Activated CD4-positive, alpha-beta T cell treated with anti-CD3 and anti-CD28 coated beads, Interleukin-2, amount 10 ng/mL, durations not matched to agents 7 days and 5 days (primary cell): ENCODE data around the gene LSM2. TPM values are rescaled to one million over a fixed set of nuclear protein-coding genes. Genes with fewer than 3 reads are reported as not detected.

Experiments used
- CTCF ChIA-PET: fragments of 350-600 bp; sonication (Branson Sonifier 250); formaldehyde crosslinking; loops from one replicate; lab custom pipeline; 2021; ENCODE audit warnings: antibody characterized with exemption; lab: Charles Lee
- POLR2A ChIA-PET: fragments of 350-600 bp; sonication (Branson Sonifier 250); formaldehyde crosslinking; loops from one replicate; lab custom pipeline; 2021; ENCODE audit warnings: antibody characterized with exemption; lab: Charles Lee
- DNase-seq: peaks from one replicate; pipeline ENCODE4 v3.0.0-alpha.2; 2020
- H3K27ac Mint-ChIP-seq: one replicate; pipeline ENCODE4 v1.8.0; 2021; ENCODE audit warnings: mild to moderate bottlenecking, moderate library complexity, mixed read lengths
- H3K27me3 Mint-ChIP-seq: one replicate; pipeline ENCODE4 v1.8.0; 2021; ENCODE audit warnings: mixed read lengths
- H3K36me3 Mint-ChIP-seq: one replicate; pipeline ENCODE4 v1.8.0; 2021; ENCODE audit warnings: low read depth, mixed read lengths
- H3K4me1 Mint-ChIP-seq: one replicate; pipeline ENCODE4 v1.8.0; 2021; ENCODE audit warnings: mixed read lengths
- H3K4me3 Mint-ChIP-seq: one replicate; pipeline ENCODE4 v1.8.0; 2021; ENCODE audit warnings: mild to moderate bottlenecking, moderate library complexity, mixed read lengths
- H3K9me3 Mint-ChIP-seq: one replicate; pipeline ENCODE4 v1.8.0; 2021; ENCODE audit warnings: mixed read lengths
- total RNA-seq, 2 experiments: library from RNA; stranded (reverse); gene quantifications; one replicate each; pipeline ENCODE4 v1.2.3, GENCODE V29; 2021

LSM2 gene
- total RNA-seq, 2 experiments from 2014 or later, result 103 to 109 TPM

DNA sequence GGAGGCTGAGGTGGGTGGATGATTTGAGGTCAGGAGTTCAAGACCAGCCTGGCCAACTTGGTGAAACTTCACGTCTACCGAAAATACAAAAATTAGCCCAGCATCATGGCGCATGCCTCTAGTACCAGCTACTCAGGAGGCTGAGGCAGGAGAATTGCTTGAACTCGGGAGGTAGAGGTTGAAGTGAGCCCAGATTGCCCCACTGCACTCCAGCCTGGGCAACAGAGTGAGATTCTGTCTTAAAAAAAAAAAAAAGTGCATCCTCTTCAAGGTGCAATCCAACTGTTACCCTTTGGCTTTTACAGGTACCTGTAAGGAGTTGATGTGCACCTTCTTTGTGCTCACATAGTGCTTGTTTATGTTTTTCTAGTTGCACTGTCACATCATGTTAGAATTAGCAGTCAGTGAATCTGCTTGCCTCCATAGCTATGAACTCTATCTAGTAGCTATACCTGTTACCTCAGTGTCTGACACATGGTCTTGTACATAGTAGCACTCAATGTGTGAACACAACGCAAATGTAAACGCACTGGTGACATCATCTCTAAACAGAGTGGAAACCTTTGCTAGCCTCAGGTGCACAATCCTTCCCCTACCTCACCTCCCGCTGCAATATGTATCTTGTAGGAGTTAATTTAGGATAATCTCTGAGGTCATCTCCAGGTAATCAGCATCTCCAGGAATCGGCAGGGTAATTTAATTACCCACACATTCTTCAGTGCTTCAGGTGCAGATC lies 57.3 kb downstream of the LSM2 start:
- no peak overlapping the region for H3K27ac Mint-ChIP-seq
- POLR2A ChIA-PET, result no interaction called here
- H3K27me3 Mint-ChIP-seq, result no peaks in the 10 kb centered on the region
- no peaks in the 10 kb centered on the region for H3K9me3 Mint-ChIP-seq
- no peak overlapping the region for H3K4me3 Mint-ChIP-seq
- H3K36me3 Mint-ChIP-seq, result peaks cover 17% of the 10 kb centered on the region
- no peak for DNase-seq
- H3K4me1 Mint-ChIP-seq, result peaks cover 6% of the 10 kb centered on the region
- CTCF ChIA-PET, result interaction anchor here (0.6 to 2.3 kb wide), 3 partner anchors 12 to 174 kb away, joined by 3 to 8 read pairs (median 6); no protein-coding TSS in a partner anchor

Other genes starting within 250 kb of the LSM2 start
- gene LTA, start 234.7 kb downstream of the LSM2 start, total RNA-seq, result 10 to 100 TPM; 20.9 to 27.0 TPM
- 10 to 100 TPM; 46.5 to 47.1 TPM for gene TNF, start 231.4 kb downstream of the LSM2 start, total RNA-seq
- gene LTB, start 224.5 kb downstream of the LSM2 start, total RNA-seq, result 100 to 1,000 TPM; 585 to 747 TPM
- 10 to 100 TPM; 33.3 to 36.8 TPM for gene LST1, start 220.7 kb downstream of the LSM2 start, total RNA-seq
- 10 to 100 TPM; 20.0 to 23.8 TPM for gene NCR3, start 214.0 kb downstream of the LSM2 start, total RNA-seq
- 10 to 100 TPM; 48.0 to 54.2 TPM for gene AIF1, start 191.7 kb downstream of the LSM2 start, total RNA-seq
- 100 to 1,000 TPM; 240 to 246 TPM for gene PRRC2A, start 186.3 kb downstream of the LSM2 start, total RNA-seq
- gene BAG6, start 154.3 kb downstream of the LSM2 start, total RNA-seq, result 100 to 1,000 TPM; 268 to 286 TPM
- gene APOM, start 151.1 kb downstream of the LSM2 start, total RNA-seq, result 1 to 10 TPM; 3.9 to 4.5 TPM
- 10 to 100 TPM; 20.2 to 20.9 TPM for gene C6orf47, start 146.2 kb downstream of the LSM2 start, total RNA-seq
- gene GPANK1, start 142.0 kb downstream of the LSM2 start, total RNA-seq, result 10 to 100 TPM; 34.4 to 42.9 TPM
- gene CSNK2B, start 140.9 kb downstream of the LSM2 start, total RNA-seq, result 100 to 1,000 TPM; 218 to 273 TPM
- gene LY6G5B, start 137.0 kb downstream of the LSM2 start, total RNA-seq, result 10 to 100 TPM; 26.0 to 27.4 TPM
- 1 to 10 TPM; 1.7 to 2.1 TPM for gene LY6G5C, start 125.9 kb downstream of the LSM2 start, total RNA-seq
- gene ABHD16A, start 103.6 kb downstream of the LSM2 start, total RNA-seq, result 10 to 100 TPM; 47.2 to 54.1 TPM
- not detected for gene LY6G6F, start 100.1 kb downstream of the LSM2 start, total RNA-seq
- not detected for gene LY6G6D, start 91.6 kb downstream of the LSM2 start, total RNA-seq
- not detected for gene LY6G6C, start 85.2 kb downstream of the LSM2 start, total RNA-seq
- under 1 TPM; 0.15 to 0.19 TPM for gene MPIG6B, start 83.6 kb downstream of the LSM2 start, total RNA-seq
- gene DDAH2, start 77.7 kb downstream of the LSM2 start, total RNA-seq, result 10 to 100 TPM; 13.3 to 15.4 TPM
- gene CLIC1, start 70.4 kb downstream of the LSM2 start, total RNA-seq, result 100 to 1,000 TPM; 525 to 561 TPM
- 10 to 100 TPM; 56.1 to 58.0 TPM for gene MSH5, start 67.0 kb downstream of the LSM2 start, total RNA-seq
- gene SAPCD1, start 44.3 kb downstream of the LSM2 start, total RNA-seq, result 10 to 100 TPM in 1 of 2 experiments, 1 to 10 TPM in 1; 9.8 to 12.0 TPM
- gene VWA7, start 29.6 kb downstream of the LSM2 start, total RNA-seq, result 1 to 10 TPM; 5.2 to 5.4 TPM
- gene VARS1, start 11.2 kb downstream of the LSM2 start, total RNA-seq, result 100 to 1,000 TPM in 1 of 2 experiments, 10 to 100 TPM in 1; 85.0 to 100 TPM
- 1 to 10 TPM; 3.3 to 3.5 TPM for gene HSPA1L, start 8.3 kb upstream of the LSM2 start, total RNA-seq
- gene HSPA1A, start 8.6 kb upstream of the LSM2 start, total RNA-seq, result 10 to 100 TPM; 89.8 to 92.7 TPM
- gene HSPA1B, start 20.8 kb upstream of the LSM2 start, total RNA-seq, result 10 to 100 TPM; 44.0 to 47.2 TPM
- gene NEU1, start 55.9 kb upstream of the LSM2 start, total RNA-seq, result 10 to 100 TPM; 16.7 to 17.0 TPM
- under 1 TPM in 1 of 2 experiments, not detected in 1; 0.15 TPM for gene SLC44A4, start 72.0 kb upstream of the LSM2 start, total RNA-seq
- gene EHMT2, start 90.7 kb upstream of the LSM2 start, total RNA-seq, result 10 to 100 TPM; 70.4 to 71.6 TPM
- gene ZBTB12, start 95.1 kb upstream of the LSM2 start, total RNA-seq, result 1 to 10 TPM; 1.3 to 1.8 TPM
- 1 to 10 TPM in 1 of 2 experiments, under 1 TPM in 1; 0.57 to 1.3 TPM for gene C2, start 120.8 kb upstream of the LSM2 start, total RNA-seq
- under 1 TPM in 1 of 2 experiments, not detected in 1; 0.37 TPM for gene CFB, start 139.1 kb upstream of the LSM2 start, total RNA-seq
- gene NELFE, start 152.0 kb upstream of the LSM2 start, total RNA-seq, result 10 to 100 TPM; 65.2 to 72.3 TPM
- 100 to 1,000 TPM in 1 of 2 experiments, 10 to 100 TPM in 1; 88.0 to 101 TPM for gene SKIC2, start 152.2 kb upstream of the LSM2 start, total RNA-seq
- gene DXO, start 165.2 kb upstream of the LSM2 start, total RNA-seq, result 10 to 100 TPM; 20.4 to 21.8 TPM
- 1 to 10 TPM; 3.0 to 4.2 TPM for gene C4A, start 175.1 kb upstream of the LSM2 start, total RNA-seq
- 1 to 10 TPM; 2.0 to 2.2 TPM for gene C4B, start 207.8 kb upstream of the LSM2 start, total RNA-seq
- under 1 TPM in 1 of 2 experiments, not detected in 1; 0.12 TPM for gene CYP21A2, start 231.4 kb upstream of the LSM2 start, total RNA-seq